Inflammatory macrophage treated with lipopolysaccharide for 4 hours (primary cell): ENCODE results near the gene ARL15.
"Not testable (repeated sequence)": the region's sequence is repeated elsewhere in the genome, so short reads cannot be mapped to it uniquely, and the experiment has no call there.

Source experiments
- DNase-seq: peaks from one replicate; pipeline ENCODE4 v3.0.0-alpha.2; 2020

The ARL15 gene

DNA sequence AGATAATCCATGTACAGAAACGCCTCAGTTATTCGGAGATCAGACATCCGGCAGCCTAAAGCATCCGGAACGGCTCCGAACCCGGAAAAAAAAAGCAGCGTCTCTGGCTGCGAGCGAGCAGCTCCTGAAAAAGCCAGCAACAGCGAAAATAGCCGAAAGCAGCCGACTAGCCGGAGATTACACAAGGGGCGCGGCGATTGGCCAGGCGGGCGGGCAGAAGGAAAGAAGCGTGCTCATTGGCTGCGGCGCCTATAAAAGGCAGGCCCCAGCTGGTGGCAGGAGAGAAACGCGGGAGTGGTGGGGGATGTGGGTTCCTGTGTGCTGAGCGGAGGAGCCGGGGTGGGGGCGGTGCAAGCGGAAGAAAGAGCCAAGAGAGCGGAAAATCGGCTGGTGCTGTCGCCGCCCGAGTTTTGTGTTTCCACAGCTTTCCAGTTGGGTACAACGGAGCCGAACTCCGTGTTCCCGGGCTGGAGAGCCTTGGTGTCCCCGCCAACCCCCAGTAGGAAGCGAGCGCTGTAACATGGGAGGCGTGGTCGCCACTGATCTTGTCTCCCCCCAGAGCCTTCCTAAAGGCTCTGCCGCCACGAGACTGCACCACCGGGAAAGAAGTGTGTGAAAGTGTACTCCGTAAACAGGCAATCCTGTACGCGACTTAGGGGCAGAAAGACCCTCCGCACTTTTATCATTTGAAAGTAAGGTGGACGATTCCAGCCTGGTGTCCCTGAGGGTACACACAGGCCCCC lies at the start of gene ARL15:
TSS of gene ARL15 (minus strand) at position 141 of the 743 bp plus-strand sequence.
- DNase-seq, result peak; percentile 98

DNA sequence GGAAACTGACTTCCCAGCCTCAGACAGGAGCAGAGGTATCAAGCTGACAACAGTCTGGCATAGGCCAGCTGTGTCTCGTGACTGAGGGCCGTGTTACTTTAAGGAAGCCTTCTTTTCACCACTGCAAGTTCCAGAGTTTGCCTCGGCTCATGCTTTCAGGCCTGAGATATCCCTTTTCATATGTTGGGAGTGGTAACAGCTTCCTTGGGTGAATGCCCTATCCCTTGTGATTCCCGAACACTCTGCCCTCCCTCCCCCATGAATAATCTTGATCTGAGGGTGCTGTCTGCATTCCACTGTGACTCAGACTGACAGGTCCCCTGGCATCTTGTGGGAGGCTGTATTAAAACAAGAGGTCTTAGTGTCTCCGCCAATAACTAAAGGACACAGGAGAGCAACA lies 49.7 kb upstream of the ARL15 start:
- no peak for DNase-seq

DNA sequence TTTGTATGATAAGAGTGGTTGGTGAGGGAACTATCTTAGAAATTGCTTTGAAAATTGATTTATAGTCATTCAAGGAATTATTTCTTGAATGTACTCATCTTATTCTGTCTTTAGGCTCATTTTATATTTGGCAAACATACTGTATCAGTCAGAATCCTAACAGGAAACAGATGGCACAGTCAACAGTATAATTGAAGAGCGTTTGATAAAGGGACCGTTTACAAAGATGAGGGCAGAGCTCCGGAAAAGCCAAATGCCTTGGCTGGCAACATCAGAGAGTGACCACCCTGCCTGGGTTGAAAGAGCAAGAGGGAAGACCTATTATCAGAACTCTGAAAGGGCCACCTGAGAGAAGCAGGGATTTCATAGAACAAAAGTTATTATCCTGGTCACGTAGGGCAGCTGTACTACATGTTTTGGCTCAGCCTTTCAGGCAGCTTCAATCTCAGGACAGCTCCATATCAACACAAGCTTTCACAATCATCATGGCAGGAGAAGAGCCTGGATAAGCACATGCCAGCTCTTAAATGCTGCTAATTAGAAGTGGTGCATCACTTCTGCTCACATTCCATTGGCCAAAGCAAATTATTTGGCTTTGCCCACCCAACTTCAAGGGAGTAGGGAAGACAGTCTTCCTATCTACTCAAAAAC lies 47.2 kb upstream of the ARL15 start:
- DNase-seq, result no peak

DNA sequence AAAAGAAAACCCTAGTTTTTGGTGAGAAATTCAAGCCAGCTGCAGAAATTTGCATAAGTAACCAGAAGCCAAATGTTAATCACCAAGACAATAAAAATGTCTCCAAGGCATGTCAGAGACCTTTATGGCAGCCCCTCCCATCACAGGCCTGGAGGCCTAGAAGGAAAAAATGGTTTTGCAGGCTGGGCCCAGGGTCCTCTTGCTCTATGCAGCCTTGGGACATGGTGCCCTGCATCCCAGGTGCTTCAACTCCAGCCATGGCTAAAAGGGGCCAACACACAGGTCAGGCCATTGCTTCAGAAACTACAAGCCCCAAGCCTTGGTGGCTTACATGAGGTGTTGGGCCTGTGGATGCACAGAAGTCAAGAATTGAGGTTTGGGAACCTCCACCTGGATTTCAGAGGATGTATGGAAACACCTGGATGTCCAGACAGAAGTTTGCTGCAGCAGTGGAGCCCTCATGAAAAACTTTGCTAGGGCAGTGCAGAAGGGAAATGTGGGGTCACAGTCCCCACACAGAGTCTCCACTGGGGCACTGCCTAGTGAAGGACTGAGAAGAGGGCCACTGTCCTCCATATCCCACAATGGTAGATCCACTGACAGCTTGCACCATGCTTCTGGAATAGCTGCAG lies 43.7 kb upstream of the ARL15 start:
- not testable (repeated sequence) for DNase-seq

DNA sequence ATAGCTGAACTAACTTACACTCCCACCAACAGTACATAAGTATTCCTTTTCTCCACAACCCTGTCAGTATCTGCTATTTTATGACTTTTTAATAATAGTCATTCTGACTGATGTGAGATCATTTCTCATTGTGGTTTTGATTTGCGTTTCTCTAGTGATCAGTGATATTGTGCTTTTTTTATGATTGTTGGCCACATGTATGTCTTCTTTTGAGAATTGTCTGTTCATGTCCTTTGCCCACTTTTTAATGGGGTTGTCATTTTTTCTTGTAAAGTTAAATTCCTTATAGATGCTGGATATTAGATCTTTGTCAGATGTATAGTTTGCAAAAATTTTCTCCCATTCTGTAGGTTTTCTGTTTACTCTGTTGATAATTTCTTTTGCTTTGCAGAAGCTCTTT lies 42.2 kb upstream of the ARL15 start:
- DNase-seq, result not testable (repeated sequence)

DNA sequence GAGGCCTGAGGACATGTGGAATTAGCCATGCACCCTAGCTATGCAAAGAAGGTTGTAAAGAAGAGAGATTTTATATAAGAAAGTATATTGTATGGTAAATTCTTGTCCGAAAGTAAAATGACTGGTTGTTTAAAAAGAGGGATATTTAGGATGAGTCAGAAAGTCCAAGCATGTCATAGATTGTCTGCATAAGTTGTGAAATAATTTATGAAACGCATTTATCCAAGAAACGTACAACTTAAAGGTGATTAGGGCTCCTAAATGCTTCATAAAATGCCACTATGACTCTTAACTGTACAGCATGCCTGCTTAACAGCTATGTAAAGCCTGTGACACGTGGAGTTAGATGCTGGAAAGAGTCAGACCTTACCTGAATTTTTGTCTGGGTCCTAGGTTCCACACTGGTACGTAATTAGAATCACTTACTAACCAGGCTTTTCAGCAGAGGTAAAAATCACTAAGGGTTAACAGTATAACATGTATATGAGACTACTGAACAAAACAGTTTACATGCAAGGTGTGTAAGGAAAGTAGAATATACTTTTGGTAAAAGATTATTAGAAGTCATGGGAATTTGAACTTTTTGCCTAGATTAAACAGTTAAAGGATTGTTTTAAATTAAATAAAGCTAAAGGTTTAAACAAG lies 37.0 kb upstream of the ARL15 start:
- DNase-seq, result no peak

DNA sequence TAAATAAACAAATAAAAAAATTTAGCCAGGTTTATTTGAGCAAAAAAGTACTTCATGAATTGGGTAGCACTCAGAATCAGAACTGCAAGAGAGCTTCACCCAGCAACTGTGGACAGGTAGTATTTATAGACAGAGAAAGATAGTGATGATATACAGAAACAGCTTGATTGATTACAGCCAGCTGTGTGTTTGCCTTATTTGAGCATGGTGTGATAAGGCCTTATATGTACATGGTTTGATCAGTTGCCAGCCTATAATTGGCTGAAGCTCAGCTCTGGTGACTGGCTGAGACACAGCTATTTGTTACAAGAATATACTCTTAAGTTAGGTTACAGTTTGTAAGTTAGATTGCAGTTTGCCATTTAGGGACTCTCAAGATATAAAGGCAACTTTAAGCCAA lies 34.3 kb upstream of the ARL15 start:
- DNase-seq, result no peak

DNA sequence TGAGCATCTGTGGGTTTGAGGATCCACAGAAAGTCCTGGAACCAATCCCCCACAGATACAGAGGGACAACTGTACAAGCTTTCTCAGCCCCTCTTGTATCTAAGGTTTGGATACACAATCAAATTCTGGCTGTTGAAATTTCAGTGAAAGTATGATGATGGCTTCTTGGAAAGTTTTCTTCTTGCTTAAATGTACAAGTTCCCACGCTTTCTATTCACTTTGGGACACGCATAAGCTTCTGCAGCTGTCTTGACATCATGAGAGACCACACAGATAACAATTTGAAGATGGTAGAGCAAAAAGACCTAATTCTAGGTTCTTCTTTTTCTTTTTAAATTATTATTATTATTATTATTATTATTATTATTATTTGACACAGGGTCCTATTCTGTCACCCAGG lies 31.6 kb upstream of the ARL15 start:
- no peak for DNase-seq

DNA sequence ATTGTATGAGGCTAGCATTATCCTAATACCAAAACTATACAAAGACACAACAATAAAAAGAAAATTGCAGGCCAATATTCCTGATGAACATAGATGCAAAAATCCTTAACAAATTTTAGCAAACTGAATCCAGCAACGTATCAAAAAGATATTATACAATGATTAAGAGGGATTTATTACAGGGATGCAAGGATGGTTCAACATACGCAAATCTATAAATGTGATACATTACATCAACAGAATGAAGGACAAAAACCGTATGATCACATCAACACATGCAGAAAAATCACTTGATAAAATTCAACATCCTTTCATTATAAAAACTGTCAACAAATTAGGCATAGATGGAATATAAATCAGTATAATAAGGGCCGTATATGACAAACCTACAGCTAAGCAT lies 27.1 kb upstream of the ARL15 start:
- no peak for DNase-seq

DNA sequence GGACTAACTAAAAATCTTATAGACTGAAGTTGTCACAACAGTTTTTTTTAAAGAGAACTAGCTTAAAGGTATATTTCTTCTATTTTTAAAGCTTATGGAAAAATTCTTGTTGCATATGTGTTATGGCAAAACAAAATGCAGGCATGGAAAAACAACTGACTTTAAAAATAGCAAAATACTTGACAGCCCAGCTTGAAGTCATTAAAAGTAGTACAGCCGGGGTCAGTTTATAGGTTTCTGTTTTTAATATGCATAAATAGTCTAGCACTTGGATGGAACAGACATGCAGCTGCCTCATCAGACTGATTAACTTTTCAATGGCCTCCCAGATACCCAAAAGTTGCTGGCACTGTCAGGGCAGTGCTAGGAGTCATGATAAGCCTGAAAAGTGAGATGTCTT lies 22.3 kb upstream of the ARL15 start:
- DNase-seq, result no peak

DNA sequence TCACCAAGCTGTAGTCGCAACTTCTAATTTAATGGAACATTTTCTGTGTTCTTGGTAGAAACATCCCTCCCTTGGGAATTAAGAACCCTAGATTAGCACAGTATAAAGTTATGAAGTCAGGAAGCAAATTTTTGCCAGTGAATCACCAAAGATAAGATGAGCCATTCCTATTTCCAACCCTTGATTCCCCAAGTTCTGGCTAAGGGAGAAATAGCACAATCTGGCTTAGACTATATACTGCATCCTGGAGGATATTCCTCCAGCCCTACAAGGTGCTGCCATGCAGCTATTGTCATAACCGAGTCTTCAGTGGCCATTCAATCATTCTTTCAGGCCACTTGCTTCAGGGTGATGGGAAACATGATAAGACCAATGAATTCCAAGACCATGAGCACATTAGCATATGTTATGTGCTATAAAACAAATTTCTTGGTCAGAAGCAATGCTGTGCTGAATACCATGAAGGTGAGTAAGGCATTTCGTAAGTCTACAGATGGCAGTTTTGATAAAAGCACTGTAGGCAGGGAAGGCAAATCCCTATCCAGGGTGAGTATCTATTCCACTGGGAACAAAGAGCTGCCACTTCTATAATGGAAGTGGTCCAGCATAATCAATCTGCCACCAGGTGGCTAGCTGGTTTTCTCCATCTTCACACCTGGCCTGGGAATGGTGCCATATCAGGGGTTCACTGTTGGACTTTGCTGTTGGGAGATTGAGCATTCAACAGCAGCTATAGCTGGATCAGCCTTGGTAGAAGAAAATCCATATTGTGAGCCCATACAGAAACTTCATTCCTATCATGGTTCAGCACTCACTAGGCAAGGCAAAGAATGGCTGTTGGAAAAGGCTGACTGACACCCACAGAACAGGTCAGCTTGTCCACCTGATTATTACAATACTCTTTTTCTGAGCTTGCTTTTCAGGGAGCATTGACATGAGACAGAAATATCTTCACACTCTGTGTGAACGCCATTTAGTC lies 19.6 kb upstream of the ARL15 start:
- DNase-seq, result no peak

DNA sequence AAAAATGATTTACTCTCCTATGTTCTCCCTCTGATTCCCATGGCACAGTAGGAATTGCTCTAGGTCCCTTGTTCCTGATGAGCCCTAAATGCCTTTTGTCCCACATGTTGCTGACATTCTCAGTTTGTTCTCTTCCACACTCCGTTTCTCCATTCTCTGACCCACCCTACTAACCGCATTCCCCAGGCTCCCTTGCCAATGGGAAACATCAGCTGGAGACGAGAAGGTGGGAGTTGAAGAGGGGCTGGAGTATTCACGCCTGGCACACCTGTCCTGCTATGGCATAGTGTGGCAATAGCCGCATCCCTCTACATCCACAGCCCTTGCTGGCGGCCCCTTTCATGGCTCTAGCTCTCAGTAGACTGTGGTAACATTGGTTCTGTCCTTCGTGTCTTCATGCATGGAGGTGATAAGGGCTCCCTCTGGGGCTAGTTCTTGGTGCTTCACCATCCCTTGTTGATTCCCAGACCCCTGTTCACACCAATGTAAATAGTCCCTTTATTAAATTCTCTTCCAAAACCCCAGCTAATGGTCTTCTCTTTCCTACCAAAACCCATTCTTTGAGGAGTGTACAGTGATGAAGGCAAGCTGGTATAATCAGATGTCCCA lies 16.4 kb upstream of the ARL15 start:
- DNase-seq, result no peak

DNA sequence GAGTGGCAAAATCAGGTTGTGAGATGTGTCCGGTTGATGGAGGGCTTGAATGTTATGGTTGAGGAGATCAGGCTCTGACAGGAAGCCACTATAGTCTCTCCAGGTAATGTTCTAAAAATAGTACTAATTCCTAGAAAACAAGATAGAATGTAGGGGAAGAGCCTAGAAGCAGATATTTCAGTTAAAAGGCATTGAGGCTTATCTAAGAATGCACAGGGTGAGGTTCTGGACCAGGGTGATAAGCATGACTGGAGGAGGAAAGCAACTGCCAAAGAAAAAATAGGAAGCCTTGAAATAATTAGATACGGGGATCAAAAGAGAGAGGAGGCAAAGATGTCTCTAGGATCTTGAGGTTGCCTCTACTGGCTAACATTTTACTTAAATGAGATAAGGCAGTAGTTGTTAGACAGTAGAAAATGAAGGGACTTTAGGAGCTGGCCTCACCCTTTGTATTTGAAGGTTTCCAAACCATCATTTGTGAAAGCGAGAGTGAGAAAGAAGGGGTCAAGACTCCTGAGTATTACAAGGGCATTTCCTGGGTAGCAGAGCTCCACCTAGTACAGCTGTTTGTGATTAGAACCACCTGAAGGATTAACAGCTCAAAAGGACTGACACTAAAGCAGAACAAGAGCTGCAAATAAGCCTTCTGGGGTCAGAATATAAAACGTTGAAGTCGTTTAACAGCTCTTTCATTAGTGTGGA lies 15.4 kb upstream of the ARL15 start:
- no peak for DNase-seq

DNA sequence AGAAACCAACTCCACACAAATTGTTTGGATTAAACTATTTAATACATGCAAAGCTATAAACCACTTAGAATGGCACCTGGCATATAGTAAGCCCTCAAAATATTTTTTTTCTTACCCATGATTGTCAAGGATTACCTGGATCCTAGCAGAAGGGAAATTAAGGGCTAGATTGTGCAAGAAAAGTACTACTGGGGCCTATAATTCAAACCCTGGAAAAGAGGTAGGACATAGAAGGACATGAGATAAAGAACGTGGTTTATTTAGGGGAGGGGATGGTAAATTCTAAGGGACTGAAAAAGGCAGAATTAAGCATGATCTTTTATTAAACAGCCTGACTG lies 14.9 kb upstream of the ARL15 start:
- no peak for DNase-seq

DNA sequence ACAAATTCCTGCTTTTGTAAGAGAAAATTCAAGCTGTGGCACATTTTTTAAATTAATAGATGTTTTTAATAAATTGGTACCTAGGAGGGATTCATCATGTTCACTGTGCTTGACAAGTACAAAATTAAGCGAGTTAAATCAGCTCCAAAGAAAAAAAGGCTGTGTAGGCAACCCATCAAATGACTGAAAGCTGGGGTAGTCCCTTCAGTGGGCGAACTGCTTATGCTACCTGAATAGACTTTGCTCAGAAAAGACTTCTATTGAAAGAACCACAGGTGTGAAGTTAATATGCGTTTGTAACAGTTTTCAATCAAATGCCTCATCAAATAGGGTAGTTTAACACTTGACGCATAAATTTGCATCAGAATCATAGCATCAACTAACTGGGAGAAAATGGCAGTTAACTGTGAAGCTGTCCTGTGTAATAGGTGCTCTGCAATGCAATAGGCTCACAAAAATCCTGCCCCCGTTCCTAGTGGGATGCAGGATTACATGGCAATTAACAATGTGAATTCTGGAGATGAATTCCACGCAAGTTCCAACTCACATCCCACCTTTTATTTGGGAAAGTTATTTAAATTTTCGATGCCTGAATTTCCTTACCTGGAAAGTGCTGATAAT lies 14.4 kb upstream of the ARL15 start:
- DNase-seq, result no peak

DNA sequence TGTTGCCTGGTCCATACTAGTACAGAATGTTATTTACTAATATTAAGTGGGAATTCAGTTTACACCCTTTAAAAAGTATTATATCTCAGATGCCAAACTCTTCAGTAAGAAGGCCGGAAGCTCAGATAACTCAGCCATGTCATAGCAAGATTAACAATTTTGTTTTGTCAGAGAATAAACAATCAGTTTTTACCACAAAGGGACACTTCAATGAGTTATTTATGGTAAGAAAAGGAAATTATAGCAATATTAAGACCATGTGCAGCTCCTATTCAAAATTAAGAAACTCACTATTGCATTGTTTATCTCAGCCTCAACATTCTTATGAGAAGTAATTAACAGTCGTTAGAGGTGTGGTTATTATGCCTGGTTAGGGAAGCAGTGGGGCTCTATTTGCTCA lies 13.1 kb upstream of the ARL15 start:
- DNase-seq, result no peak

DNA sequence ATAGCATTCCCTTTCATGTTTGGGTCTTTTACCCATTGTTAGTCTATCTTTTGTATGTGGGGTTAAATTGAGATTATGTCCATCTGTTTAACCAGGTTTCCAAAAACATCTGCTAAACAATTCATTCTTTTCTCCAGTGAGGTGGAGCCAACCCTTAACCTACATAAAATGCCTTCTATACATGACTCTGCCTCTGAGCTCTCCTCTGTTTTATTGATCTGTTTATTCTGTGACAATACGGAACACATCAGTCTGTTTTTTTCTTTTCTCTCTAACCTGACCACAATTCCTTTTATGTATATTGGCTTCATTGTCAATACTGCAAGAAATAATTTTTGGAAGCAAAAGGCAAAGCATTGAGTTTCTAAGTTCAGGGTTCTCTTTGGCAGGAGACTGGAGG lies 9.9 kb upstream of the ARL15 start:
- no peak for DNase-seq

DNA sequence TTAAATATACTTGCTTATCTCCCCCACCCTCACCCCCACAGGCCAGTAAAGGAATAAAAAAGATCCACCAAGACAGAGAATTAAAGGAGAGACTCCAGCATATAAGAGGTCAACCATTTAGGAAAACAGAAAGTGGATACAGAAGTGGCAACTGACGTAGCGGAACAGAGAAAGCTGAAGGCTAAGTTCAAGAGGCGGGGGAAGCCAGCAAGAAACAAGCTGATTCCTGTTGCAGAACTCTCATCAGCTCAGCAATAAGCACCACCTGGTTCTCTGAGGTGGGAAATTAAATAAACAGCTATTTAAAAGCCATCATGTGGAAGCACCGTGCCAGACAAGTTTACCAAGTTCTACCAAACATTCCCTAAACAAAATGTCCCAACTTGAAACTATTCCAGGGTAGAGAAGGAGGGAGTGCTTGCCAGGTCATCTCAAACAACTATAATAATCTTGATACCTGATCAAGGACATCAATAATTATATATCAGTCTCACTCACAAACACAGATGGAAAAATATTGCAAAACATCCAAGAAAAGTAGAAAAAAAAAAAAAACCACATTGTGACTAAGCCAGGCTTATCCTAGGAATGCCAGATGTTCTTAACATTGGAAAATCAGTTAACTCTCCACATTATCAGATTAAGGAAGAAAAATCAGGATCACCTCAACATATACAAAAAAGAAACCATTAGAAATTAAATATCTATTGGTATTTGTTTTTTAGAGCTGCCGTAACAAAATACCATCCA lies 7.3 kb upstream of the ARL15 start:
- no peak for DNase-seq

DNA sequence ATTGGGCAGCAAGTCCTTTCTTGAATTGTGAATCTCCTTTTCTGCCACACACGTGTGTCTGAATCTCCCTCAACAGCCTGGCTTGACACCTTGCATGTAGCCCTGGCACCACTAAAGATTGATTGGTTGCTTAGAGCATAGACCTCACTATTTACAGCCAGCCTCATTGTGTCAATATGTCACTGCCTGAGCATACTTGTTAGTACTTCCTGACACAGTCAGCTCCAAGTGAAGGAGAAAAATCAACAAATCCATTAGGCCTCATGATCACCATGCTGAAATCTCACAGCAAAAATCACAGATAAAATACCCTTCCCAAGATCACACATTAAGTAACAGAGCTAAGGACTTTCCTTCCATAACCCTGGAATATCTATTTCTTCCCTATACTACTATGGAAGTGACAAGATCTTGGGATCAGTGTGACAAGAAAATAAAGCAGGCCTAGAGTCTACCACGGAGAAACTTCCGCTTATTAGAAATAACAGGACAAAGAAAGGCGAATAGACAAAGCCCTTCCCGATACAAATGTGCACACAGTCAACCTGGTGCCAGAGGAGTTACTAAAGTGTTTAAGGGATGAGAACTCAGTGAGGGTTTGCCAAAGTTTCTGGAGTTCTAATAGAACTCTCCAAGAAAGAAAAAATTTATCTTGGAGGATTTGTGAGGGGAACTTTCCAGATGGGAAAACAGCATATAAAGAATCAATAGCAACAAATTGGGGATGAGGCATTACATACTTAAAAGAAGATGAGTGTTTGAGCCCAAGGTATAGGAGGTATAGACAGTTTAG lies 5.6 kb upstream of the ARL15 start:
- no peak for DNase-seq
